Hematopoietic multipotent progenitor cell treated with erythropoietin and hydrocortisone succinate and interleukin-3 and kit ligand, for 17 days (in vitro differentiated cells): ENCODE results near the gene MGA.

Experiments used
- DNase-seq: peaks from one replicate; pipeline ENCODE4 v3.0.0-alpha.2; 2015; ENCODE audit warnings: low spot score

Gene MGA

GRCh38 chr15:41658689-41659088 lies 1.5 kb upstream of the MGA start:
- no peak for DNase-seq

- DNase-seq = no peak
Measured at GRCh38 chr15:41659190-41659589, 1.0 kb upstream of the MGA start.

GRCh38 chr15:41659855-41660234 lies 360 bp upstream of the MGA start:
- DNase-seq = no peak

GRCh38 chr15:41661078-41661517 lies 893 bp downstream of the MGA start:
- DNase-seq = no peak

- peak; percentile 19 for DNase-seq
Measured at GRCh38 chr15:41661518-41662225, 1.5 kb downstream of the MGA start.

GRCh38 chr15:41666353-41666920 lies 6.2 kb downstream of the MGA start:
- no peak for DNase-seq

GRCh38 chr15:41669701-41670100 lies 9.5 kb downstream of the MGA start:
- no peak for DNase-seq

GRCh38 chr15:41671656-41672648 lies 11.7 kb downstream of the MGA start:
- no peak for DNase-seq

- DNase-seq = no peak
Measured at GRCh38 chr15:41675337-41675736, 15.1 kb downstream of the MGA start.

GRCh38 chr15:41678742-41679141 lies 18.5 kb downstream of the MGA start:
- DNase-seq = no peak

- no peak for DNase-seq
Measured at GRCh38 chr15:41683955-41684354, 23.8 kb downstream of the MGA start.

GRCh38 chr15:41688671-41689070 lies 28.5 kb downstream of the MGA start:
- DNase-seq = no peak

- DNase-seq = no peak
Measured at GRCh38 chr15:41689083-41689482, 28.9 kb downstream of the MGA start.

- DNase-seq = no peak
Measured at GRCh38 chr15:41689834-41690233, 29.6 kb downstream of the MGA start.

GRCh38 chr15:41690636-41691035 lies 30.4 kb downstream of the MGA start:
- DNase-seq = no peak

- no peak for DNase-seq
Measured at GRCh38 chr15:41691471-41691870, 31.3 kb downstream of the MGA start.

GRCh38 chr15:41692049-41692448 lies 31.8 kb downstream of the MGA start:
- no peak for DNase-seq

- no peak for DNase-seq
Measured at GRCh38 chr15:41693757-41694156, 33.6 kb downstream of the MGA start.

GRCh38 chr15:41695750-41696436 lies 35.7 kb downstream of the MGA start:
- DNase-seq = peak; percentile 52

- DNase-seq = no peak
Measured at GRCh38 chr15:41698779-41699178, 38.6 kb downstream of the MGA start.

- DNase-seq = no peak
Measured at GRCh38 chr15:41703120-41703519, 42.9 kb downstream of the MGA start.

GRCh38 chr15:41713047-41713446 lies 52.8 kb downstream of the MGA start:
- DNase-seq = no peak
